Esophagus muscularis mucosa (tissue), 4 donors: Measurements from ENCODE around the gene PTPRN2.

Source experiments
- CTCF ChIP-seq, 3 experiments: fragments of 200-600 bp in 2 of 3; fragments of 450-650 bp in 1 of 3; sonication (generic) in 2 of 3; IDR thresholded peaks; one replicate each; pipeline ENCODE4 v1.5.1; 2017 to 2019; ENCODE audit warnings: antibody characterized with exemption in 3 of 3, mild to moderate bottlenecking in 2 of 3, moderate library complexity in 1 of 3
- EP300 ChIP-seq: sonication (generic); formaldehyde crosslinking; IDR thresholded peaks from one replicate; pipeline ENCODE4 v1.6.1; 2017; ENCODE audit warnings: antibody characterized with exemption
- POLR2A ChIP-seq: fragments of 450-650 bp; IDR thresholded peaks from one replicate; pipeline ENCODE4 v1.6.1; 2017; ENCODE audit warnings: antibody characterized with exemption, moderate library complexity, mild to moderate bottlenecking, low read depth
- POLR2AphosphoS5 ChIP-seq, 2 donors: sonication (generic); formaldehyde crosslinking; IDR thresholded peaks; one replicate each; pipeline ENCODE4 v1.6.1; 2017; ENCODE audit warnings: antibody characterized with exemption in 2 of 2

- TF ChIP-seq CTCF (IDR thresholded peaks at IDR 0.05) (no peak), POLR2A (no peak), POLR2AphosphoS5 (IDR thresholded peaks at IDR 0.05) (no peak), EP300 (no peak)
Measured at GRCh38 chr7:158073845-158074840, 513.5 kb downstream of the PTPRN2 start.
